ENCODE results near the gene NEU4. TPM values are rescaled to one million over a fixed set of nuclear protein-coding genes. Genes with fewer than 3 reads are reported as not detected.

The NEU4 gene
- total RNA-seq, 1 experiment from 2014 or later, result 0.31 TPM

DNA sequence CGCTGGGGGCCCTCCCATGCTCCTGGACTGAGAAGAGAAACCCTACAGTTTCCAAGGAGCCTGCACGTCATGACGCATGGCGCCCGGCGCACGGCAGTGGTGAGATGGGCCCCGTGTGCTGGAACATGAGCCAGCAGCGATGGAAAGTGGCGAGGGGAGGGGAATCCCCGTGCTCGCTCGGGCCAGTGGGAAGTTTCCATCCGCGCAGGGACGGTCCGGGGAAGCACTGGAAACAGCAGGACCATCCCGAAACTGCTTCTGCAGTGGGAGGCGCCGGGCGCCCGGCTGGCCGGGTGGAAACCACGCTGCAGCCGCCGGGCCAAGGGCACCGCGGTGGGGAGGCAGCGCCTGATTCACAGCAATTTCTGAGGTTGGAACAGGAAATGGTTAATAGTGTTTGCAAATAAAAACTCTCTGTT, 54.6 kb downstream of the NEU4 start:
- no peak for DNase-seq (ENCODE audit: low spot score)

DNA sequence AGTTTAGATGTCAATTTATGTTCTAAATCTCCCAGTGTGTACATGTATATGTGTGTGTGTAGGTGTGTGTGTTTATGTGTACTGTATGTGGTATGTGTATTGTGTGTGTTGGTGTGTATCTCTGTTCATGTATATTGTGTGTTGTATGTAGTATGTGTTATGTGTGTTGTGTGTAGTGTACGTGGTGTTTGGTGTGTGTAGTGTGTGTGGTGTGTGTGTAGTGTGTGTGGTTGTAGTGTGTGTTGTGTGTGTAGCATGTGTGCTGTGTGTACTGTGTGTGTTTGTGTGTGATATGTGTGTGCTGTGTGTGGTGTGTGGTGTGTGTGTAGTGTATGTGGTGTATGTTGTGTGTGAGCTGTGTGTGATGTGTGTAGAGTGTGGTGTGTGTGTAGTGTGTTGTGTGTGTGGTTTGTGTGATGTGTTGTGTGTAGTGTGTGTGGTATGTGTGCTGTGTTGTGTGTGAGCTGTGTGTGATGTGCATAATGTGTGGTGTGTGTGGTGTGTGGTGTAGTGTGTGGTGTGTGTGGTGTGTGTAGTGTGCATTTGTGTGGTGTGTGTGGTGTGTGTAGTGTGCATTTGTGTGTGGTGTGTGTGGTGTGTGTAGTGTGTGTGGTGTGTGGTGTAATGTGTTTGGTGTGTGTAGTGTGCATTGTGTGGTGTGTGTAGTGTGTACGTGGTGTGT, 55.3 kb downstream of the NEU4 start:
- DNase-seq (ENCODE audit: low spot score), result no peak

DNA sequence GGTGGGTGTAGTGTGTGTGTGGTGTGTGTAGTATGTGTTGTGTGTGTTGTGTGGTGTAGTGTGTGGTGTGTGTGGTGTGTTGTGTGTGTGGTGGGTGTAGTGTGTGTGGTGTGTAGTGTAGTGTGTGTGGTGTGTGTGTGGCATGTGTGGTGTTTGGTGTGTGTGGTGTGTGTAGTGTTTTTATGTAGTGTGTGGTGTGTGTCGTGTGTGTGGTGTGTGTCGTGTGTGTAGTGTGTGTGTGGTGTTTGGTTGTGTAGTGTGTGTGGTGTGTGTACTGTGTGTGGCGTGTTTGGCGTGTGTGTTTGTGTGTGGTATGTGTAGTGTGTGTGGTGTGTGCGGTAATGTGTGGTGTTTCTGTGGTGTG, 55.8 kb downstream of the NEU4 start:
- DNase-seq (ENCODE audit: low spot score), result no peak

DNA sequence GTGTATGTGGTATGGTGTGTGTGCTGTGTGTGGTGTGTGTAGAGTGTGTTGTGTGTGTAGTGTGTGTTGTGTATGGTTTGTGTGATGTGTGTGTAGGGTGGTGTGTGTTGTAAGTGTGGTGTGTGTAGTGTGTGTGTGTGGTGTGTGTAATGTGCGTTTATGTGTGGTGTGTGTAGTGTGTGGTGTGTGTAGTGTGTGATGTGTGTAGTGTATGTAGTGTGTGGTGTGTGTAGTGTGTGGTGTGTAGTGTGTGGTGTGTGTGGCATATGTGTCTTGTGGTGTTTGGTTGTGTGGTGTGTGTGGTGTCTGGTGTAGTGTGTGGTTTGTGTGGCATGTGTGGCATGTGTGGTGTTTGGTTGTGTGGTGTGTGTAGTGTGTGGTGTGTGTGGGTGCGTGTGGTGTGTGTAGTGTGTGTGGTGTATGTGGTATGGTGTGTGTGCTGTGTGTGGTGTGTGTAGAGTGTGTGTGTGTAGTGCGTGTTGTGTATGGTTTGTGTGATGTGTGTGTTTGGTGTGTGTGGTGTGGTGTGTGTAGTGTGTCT, 56.5 kb downstream of the NEU4 start:
- DNase-seq (ENCODE audit: low spot score), result no peak

DNA sequence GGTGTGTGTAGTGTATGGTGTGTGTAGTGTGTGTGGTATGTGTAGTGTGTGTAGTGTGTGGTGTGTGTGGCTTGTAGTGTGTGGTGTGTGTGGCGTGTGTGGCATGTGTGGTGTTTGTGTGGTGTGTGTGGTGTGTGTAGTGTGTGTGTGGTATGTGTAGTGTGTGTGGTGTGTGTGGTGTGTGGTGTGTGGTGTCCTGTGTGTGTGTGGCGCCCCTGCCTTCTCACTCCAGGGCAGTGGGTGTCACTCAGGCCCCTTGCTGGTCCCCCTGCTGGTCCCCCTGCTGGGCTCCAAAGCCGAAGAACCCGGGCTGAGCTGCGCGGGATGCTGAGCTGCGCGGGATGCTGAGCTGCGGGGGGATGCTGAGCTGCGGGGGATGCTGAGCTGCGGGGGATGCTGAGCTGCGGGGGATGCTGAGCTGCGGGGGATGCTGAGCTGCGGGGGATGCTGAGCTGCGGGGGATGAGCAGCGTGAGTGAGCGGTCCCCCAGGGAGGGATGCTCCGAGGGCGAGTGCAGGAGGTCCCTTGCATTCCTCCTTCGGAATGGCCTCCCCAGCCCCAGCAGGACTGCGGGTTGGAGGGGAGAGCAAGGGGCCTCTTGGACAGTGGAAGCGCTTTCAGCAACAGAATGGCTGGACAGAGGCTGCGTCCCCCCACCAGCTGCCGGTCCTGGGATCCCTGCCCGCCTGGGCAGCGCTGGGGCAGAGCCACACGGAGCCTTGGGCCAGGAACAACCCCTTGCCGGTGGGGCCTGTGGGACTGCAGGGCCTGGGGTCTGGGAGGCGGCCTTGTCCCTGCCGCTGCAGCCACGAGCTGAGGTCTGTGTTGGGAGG, 57.2 kb downstream of the NEU4 start:
- no peak for DNase-seq (ENCODE audit: low spot score)

Other genes starting within 250 kb of the NEU4 start
- 115 and 137 TPM in 2 replicates for gene THAP4, start 172.0 kb upstream of the NEU4 start, total RNA-seq (2014; rRNA removed; shearing (Covaris generic))
- gene ATG4B, start 171.5 kb upstream of the NEU4 start, total RNA-seq (2014; rRNA removed; shearing (Covaris generic)), result 73.5 and 77.5 TPM in 2 replicates
- 162 and 182 TPM in 2 replicates for gene DTYMK, start 122.4 kb upstream of the NEU4 start, total RNA-seq (2014; rRNA removed; shearing (Covaris generic))
- gene ING5, start 107.2 kb upstream of the NEU4 start, total RNA-seq (2014; rRNA removed; shearing (Covaris generic)), result 46.4 and 54.7 TPM in 2 replicates
- gene D2HGDH, start 74.6 kb upstream of the NEU4 start, total RNA-seq (2014; rRNA removed; shearing (Covaris generic)), result 50.3 and 53.7 TPM in 2 replicates
- not detected in 2 replicates for gene GAL3ST2, start 32.4 kb upstream of the NEU4 start, total RNA-seq (2014; rRNA removed; shearing (Covaris generic))
- gene PDCD1, start 49.7 kb downstream of the NEU4 start, total RNA-seq (2014; rRNA removed; shearing (Covaris generic)), result not detected in 2 replicates
- not detected in 2 replicates for gene RTP5, start 60.5 kb downstream of the NEU4 start, total RNA-seq (2014; rRNA removed; shearing (Covaris generic))

All from HT-29 (cell line).